Hepatic stellate cell (primary cell): ENCODE data around the gene SPATA2L.

Experiments used
- DNase-seq: peaks from one replicate; pipeline ENCODE4 v3.0.0; 2011; ENCODE audit warnings: low spot score

The SPATA2L gene, protein sequence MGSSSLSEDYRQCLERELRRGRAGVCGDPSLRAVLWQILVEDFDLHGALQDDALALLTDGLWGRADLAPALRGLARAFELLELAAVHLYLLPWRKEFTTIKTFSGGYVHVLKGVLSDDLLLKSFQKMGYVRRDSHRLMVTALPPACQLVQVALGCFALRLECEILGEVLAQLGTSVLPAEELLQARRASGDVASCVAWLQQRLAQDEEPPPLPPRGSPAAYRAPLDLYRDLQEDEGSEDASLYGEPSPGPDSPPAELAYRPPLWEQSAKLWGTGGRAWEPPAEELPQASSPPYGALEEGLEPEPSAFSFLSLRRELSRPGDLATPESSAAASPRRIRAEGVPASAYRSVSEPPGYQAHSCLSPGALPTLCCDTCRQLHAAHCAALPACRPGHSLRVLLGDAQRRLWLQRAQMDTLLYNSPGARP

DNA sequence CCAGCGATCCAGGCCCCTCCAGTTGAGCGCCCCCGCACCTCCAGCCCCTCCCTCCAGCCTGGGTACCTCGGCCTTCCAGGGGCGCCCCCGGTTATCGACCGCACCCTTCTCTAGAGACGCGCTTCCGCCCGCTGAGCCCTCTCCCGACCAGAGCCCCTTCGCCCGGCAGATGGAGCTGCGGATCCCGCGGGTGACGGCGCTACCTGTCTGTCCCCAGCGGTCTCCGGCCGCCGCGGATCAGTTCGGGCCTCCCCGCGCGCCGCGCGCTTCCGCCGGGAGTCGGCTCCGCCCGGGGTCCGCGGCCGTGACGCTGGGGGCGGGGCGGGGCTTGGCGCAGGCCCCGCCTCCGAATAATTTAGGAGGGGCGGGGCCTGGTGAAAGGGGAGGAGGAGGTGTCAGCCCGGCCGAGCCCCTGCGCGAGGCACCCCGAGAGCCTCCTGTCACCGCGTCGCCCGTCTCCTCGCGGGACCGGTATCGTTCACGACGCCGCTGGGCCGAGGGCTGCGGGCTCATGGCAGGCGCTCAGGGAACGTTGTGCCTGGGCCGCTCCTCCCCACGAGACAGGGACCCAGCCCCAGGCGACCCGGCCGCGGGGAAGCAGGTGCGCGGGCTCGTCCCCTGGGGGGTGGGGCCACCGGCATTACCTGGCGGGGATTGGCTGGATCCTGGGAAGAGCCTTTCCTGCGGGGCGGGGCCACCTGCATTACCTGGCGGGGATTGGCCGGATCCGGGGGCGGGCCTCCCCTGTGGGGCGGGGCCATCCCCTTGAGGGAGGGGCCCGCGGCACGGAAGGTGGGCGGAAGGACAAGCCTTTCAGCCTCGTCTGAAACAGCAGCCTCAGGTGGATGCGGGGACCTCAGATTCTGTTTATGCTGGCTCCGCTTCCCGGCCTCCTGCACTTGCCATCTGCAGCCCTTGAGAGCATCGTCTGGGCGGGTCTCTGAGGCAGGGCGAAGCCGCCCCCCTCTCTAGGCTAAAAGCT, at the start of gene SPATA2L:
TSS of gene SPATA2L (minus strand) at position 281 of the 982 bp plus-strand sequence. CDS start 473 bp downstream, outside the sequence.
- DNase-seq: peak; percentile 90

DNA sequence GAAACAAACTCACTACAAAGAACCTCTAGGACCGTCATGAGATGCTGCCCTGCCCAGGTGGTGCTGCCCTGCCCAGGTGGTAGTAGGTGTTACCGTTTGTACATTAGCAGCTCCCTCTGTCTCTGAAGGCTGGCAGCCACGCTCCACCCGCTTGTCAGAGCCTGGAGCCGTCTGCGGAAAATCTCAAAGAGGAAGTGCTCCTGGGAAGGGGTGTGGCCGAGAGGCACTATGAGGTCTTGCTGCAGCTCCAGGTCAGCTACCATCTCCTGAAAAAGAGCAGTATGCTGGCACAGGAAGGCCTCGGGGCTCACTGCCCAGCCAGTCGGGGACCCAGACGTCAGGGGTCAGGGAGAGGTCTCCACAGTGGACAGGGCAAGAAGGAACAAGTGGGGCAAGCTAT, 48.1 kb upstream of the SPATA2L start:
- no peak for DNase-seq

DNA sequence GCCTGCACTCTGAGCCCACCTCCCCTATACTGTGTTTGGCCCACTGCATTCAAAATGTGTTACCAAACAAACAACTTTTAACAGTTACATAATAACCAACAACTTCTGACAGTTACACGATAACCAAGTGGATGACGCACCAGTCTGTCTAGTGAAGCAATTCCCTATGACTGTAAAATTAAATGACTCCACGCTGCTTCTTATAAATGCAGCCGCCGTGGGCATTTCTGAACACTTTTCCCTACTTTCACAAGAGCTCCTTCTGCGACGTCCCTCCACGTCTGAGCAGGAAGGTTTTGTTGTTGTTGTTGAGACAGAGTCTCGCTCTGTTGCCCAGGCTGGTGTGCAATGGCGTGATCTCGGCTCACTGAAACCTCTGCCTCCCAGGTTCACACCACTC, 47.4 kb upstream of the SPATA2L start:
- DNase-seq: no peak

DNA sequence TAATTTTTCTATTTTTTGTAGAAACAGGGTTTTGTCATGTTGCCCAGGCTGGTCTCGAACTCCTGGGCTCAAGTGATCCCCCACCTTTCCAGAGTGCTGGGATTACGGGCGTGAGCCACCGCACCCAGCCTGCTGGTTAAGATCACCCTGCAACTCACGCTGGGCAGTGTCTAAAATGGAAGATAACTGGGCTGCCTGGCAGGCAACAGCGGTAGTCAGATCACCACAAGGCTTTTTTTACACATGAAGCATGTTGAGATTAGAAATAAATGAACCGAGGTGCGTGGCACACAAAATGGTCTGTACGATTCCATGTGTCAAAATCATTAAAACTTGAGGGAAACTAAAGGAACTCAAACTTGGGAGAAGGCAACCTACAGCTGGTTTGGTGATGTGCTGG, 46.6 kb upstream of the SPATA2L start:
- no peak for DNase-seq

DNA sequence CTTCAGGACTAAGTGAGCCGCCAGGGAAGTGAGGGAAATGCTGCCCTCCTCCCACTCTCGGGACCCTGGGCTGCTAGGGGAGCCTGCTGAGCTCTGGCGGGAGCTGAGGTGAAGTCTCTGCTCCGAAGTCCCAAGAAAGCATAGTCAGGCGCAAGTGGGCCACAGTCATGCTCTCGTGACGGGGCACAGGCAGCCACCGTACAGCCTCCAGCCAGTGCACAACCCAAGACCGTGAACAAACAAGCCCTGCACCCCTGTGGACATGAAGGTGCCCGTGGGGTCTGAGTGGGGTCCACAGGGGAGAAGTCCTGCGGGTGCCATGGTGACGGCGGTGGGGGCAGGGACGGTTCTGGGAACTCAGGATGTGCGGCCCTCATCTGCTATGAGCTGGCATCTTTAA, 44.5 kb upstream of the SPATA2L start:
- no peak for DNase-seq

DNA sequence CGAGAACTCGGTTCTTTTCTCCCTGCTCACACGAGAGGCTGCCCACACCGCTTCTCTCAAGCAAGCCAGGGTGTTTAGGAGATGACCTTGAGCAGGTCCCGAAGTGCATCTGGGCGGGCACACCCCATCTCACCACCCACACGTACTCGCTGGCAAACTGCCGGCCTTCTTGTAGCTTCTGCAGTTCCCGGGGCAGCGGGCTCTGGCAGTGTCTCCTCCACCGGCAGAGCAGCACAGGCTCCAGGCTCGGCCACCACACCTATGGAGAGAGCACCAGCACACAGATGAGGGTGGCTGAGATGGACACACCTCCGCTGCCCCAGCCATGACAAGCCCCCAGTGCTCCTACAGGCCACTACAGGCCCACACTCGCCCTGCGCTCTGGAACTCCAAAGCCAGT, 43.3 kb upstream of the SPATA2L start:
- DNase-seq: no peak

DNA sequence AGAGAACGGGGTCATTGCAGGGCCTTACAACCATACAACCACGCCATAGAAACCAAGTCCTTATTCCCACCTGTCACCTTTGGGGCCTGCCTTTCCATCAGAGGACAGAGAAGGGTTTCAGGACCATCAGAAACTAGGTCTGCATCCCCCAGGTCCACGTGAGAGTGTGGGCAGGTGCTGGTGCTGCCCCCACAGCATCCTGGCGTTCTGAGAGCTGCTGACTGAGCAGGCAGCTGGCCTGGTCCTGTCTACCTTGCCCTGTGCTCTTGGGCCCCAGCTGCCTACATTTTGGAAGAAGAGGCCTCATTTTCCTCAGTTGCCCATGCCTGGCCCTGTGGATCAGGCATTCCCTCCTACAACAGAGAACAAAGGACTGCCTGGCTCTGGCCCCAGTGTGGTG, 41.4 kb upstream of the SPATA2L start:
- no peak for DNase-seq

DNA sequence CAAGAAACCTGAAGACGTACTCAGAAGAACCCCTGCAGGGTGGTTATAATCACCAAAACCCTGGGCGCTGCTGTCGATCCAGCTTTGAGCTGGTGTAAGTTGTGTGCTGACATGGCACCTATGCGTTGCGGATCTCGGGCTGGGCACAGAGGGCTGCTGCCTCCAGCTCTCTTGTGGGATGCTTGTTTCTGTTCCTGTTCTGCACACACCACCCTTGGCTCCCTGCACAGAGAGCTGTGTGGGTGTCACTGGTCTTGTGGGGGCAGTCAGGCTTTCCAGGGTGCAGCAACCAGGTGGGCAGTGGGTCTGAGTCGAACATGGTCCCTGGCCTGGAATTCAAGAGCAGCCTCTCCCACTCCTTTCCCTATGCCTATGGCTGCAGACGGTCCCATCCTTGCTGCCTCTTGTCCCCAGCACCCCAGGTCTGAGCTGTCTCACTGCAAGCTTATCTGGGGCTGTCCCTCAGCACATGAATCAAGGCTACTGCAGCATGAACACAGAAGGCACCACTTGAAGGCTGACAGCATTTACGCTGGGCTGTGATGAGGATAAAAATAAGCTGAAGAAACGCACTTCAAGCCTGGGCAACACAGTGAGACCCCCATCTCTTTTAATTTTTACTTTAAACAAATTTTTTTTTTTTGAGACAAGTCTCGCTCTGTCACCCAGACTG, 40.0 kb upstream of the SPATA2L start:
- DNase-seq: no peak

DNA sequence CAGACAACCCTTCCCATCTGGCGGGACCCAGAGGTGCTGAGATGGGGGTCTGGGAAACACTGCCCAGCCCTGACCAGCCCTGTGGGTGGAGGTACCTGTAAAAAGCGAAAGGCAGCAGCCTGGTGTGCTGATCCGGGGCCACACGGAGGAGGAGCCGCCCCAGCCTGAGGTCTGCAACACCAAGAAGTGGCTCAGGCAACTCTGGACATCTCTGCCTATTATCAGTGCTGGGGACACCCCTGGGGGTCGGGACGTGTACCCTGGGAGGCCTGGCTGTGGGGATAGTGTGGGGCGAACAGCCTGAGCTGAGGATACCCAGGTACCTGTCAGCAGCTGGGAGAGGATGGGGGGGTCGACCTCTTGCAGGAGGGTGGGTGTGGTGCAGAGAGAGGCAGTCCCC, 37.9 kb upstream of the SPATA2L start:
- DNase-seq: no peak

DNA sequence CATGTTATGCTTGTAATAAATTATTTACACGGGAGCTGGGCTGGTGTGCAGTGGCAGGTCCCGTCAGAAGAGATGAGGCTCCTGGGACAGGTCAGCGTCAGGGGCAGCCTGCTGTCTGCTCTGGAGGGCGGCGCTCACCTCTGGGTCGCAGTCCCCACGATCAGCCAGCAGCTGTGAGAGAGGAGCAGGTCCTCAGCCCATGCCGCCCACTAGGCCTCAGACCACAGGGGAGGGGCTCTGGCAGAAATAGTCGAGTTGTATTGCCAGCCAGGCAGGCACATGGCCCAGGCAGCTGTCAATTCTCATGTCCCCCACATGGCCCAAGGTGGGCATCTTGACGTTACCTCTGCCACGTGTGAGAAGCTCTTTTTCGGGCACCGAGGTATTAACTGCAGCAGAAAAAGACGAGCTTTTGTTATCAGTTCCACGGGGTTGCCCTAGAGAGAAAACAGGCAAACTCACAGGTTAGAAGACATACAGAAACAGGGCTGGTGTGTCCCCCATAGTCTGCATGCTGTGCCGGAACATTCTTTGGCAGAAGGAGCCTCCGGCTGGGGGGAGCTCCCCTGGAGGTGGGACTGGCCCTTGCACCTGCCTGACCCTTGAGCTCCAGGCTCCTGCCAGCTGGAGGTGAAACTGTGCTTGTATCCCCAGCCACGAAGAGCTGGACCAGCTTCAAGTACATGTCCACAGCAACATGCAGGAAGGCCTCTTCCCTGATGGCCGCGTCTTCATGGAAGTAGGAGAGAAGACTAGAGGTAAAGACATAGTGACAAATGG, 37.2 kb upstream of the SPATA2L start:
- DNase-seq: no peak

DNA sequence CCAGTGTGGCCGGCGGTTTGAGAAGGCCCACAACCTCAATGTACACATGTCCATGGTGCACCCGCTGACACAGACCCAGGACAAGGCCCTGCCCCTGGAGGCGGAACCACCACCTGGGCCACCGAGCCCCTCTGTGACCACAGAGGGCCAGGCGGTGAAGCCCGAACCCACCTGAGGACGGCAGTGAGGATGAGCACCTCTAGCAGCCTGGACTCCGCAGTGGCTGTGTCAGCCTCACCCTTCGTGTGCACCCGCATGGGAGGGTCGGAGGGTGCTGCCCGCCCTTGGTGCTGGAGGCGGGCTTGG, 36.5 kb upstream of the SPATA2L start:
- DNase-seq: no peak

DNA sequence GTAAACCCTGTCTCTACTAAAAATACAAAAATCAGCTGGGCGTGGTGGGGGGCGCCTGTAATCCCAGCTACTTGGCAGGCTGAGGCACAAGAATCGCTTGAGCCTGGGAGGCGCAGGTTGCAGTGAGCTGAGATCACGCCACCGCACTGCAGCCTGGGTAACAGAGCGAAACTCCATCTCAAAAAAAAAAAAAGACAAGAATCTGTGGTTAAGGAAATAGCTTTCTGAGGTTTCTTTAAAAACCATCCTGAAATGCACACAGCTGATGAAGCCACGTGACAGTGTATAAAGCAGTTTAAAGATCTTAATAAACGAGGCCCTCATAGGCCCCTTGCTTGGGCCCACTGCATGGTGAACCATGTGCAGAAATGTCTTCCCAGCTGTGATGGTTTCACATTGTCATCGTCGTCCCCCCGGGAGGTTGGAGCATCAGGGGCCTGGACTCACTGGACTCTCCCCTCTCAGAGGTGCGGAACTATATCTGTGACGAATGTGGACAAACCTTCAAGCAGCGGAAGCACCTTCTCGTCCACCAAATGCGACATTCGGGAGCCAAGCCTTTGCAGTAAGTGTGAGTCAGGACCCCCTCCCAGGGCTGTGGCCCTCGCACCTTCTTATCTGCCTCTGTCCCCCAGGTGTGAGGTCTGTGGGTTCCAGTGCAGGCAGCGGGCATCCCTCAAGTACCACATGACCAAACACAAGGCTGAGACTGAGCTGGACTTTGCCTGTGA, 36.0 kb upstream of the SPATA2L start:
- no peak for DNase-seq

DNA sequence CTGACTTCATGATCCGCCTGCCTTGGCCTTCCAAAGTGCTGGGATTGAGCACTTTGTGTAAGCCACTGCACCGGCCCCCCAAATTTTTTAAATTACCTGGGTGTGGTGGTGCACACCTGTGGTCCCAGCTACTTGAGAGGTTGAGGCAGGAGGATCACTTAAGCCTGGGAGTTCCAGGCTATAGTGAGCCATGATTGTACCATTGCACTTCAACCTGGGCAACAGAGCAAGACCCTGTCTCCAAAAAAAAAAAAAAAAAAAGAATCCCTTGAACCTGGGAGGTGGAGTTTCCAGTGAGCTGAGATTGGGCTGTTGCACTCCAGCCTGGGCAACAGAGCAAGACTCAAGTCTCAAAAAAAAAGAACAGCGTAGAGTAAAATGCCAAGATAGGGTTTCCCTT, 35.0 kb upstream of the SPATA2L start:
- no peak for DNase-seq

DNA sequence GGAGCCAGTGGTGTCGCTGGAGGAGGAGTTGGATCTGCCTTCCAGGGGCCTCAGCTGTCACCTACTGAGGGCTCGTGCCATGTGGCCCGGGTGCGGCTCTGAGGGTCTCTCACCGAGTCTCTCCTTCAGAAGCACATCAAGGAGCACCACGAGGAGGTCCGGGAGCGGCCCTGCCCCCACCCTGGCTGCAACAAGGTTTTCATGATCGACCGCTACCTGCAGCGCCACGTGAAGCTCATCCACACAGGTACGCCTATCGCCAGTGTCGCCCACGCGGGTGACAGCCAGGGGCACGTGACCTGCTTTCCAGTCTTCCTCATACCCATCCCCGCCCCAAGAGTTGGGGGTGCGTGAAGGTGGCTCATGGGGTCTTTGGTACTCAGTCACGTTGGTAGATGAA, 32.3 kb upstream of the SPATA2L start:
- no peak for DNase-seq

DNA sequence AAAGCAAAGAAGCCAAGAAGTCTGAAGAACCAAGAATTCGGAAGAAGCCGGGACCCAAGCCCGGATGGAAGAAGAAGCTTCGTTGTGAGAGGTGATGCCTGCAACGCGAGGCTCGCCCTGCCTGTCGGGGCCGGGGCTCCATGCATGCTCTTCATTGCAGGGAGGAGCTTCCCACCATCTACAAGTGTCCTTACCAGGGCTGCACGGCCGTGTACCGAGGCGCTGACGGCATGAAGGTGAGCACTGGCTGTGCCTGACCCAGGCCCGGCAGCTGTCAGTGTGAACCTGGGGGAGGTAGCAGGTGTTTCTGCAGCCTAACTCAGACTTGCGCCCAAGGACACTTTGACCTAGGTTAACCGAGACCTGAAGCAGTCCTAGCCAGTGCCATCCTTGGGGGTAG, 31.8 kb upstream of the SPATA2L start:
- DNase-seq: no peak

DNA sequence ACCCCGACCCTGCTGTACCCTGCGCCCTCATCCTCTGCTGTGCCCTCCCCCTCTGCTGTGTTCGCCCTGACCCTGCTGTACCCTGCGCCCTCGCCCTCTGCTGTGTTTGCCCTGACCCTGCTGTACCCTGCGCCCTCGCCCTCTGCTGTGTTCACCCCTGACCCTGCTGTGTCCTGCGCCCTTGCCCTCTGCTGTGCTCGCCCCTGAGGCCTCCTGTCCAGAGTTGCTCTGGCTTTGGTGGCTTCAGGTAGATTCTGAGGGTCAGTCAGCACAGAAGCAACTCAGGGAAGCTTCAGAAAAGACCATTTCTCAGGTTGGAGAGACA, 31.4 kb upstream of the SPATA2L start:
- no peak for DNase-seq

DNA sequence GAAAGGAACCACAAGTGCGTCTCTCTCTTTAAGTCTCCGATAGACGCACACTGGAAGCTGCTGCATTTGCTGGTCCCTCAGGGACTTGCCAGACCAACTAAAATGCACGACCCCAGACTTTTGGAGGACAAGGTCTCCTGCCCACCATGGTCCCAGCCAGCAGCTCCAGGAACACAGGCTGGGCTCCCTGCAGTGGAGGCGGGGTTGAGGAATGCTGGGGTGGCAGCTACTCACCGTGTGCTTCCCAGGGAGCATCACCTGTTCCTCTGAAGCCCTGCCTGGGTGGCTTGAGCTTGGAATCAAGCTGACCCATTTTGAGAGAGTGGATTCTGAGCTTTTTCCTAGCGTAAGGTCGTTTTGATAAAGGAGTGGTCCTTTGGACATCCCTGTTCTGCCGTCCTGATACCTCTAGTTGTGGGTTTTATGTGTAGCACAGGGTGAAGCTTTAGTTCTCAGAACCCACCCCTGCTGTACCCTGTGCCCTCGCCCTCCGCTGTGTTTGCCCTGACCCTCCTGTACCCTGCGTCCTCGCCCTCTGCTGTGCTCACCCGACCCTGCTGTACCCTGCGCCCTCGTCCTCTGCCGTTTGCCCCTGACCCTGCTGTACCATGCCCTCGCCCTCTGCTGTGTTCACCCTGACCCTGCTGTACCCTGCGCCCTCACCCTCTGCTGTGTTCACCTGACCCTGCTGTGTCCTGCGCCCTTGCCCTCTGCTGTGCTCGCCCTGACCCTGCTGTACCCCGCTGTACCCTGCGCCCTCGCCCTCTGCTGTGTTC, 30.8 kb upstream of the SPATA2L start:
- DNase-seq: no peak

DNA sequence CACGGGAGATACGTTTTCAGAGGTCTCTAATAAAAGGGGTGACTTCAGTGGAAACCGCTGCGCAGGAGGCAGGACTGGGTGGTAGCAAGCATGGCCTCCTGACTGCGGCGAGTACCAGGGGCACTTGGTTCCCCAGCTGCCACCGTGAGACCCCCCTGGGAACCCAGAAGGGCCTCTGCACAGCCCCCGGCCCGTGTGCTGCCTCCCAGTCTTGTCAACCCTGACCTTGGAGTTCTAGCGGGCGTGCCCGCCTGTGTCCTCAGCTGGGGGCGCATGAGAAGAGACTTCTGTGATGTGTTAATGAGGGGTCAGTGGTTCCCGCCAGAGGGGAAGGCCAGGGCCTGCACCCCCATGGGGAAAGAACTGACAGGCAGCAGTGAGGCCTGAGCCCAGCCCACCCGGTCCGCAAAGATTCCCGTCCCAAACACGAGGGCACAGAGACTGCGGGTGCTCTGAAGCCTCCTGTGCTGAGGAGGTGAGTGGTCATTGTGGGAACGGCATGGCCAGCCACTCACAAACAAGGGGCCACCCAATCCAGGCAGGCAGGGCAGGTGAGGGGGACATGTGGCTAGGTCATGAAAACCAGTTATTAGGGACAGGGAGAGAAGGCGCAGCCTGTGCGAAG, 29.2 kb upstream of the SPATA2L start:
- DNase-seq: no peak

DNA sequence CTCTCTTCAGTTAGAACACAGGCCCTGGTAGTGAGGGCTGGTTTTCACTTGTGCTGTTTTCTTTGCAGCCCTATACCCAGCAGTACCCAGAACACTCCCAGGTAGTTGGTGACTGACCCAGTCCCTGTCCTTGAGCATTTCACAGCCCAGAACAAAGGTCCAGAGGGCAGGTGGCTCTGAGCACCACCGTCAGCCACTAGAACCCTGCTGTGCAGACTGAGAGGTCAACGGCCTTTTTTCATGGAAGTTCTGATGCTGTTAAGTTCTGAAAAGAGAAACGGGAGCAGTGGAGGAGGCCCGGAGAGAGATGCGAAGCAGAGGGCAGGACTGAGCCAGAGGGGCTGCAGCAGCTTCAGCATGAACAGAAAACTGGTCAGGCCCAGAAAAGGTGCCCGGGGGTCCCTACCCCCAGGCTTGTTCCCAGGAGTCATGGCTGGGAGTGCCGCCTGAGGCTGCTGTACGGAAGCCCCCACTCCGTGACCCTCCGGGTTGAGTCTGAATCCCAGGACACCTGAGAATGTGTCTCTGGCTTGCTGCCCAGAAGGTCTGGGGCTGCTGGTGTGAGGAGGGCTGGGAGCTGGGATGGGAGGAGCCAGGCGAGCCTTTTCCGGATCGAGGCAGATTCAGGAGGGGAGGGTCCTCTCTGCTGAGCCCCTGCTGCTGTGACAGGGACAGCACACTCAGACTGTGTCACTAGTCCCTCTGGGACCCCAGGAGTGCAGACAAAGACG, 28.5 kb upstream of the SPATA2L start:
- DNase-seq: no peak
